ENCODE results near the gene SCAMP2. TPM values are rescaled to one million over a fixed set of nuclear protein-coding genes. Genes with fewer than 3 reads are reported as not detected.

Gene SCAMP2
- total RNA-seq, 3 donors from 2014 or later (not counting 1 experiment from before 2014, with no cell fraction given), result 78.8 to 101 (median 92.8) TPM

DNA sequence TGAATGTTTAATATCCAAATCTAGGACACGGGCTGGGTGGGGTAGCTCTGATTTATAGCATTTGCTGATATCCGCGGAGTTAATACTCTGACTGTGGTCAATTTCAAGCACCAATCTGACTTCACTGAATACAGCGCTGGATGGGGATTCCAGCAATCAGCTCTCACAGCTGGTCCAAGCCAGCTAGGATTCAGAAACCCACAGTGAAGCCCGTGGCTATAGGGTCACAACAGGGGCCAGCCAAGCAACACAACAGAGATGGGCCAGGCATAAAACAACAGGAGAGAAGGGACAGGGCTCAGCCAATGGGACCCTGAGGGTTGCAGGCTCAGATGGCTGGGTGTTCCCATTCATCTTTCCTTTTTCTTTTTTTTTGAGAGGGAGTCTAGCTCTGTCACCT lies 65.9 kb downstream of the SCAMP2 start:
- peaks cover 20% of the 10 kb centered on the region for H3K36me3 ChIP-seq (ENCODE audit: control insufficient read depth, insufficient read depth, low read length)
- no peak overlapping the region for H3K4me3 ChIP-seq (ENCODE audit: low read length)
- peaks cover 25% of the 10 kb centered on the region for H3K4me1 ChIP-seq (ENCODE audit: control insufficient read depth, insufficient read depth, low read length)
- H3K27ac ChIP-seq (ENCODE audit: low read length), result peak overlapping the region; percentile 6
- intact Hi-C loops (cut with micrococcal nuclease), result no loop called here
- WGBS (ENCODE audit: insufficient coverage), result 87% methylated on average over 5 of the region's 5 CpGs
- H3K27ac Mint-ChIP-seq, result peak overlapping the region; percentile 64 to 65
- no peaks in the 10 kb centered on the region for H3K27me3 Mint-ChIP-seq (ENCODE audit: low read depth in 2 of 2)
- H3K9me3 Mint-ChIP-seq, result no peaks in the 10 kb centered on the region
- H3K4me1 Mint-ChIP-seq, result peaks cover 5 to 39% of the 10 kb centered on the region in 2 donors
- no peak for ATAC-seq
- H3K9me3 ChIP-seq (ENCODE audit: control insufficient read depth, insufficient read depth, low read length), result no peaks in the 10 kb centered on the region
- TF ChIP-seq, protein P1, sequence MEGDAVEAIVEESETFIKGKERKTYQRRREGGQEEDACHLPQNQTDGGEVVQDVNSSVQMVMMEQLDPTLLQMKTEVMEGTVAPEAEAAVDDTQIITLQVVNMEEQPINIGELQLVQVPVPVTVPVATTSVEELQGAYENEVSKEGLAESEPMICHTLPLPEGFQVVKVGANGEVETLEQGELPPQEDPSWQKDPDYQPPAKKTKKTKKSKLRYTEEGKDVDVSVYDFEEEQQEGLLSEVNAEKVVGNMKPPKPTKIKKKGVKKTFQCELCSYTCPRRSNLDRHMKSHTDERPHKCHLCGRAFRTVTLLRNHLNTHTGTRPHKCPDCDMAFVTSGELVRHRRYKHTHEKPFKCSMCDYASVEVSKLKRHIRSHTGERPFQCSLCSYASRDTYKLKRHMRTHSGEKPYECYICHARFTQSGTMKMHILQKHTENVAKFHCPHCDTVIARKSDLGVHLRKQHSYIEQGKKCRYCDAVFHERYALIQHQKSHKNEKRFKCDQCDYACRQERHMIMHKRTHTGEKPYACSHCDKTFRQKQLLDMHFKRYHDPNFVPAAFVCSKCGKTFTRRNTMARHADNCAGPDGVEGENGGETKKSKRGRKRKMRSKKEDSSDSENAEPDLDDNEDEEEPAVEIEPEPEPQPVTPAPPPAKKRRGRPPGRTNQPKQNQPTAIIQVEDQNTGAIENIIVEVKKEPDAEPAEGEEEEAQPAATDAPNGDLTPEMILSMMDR (IDR thresholded peaks at IDR 0.05), result no peak
- H3K27me3 ChIP-seq (ENCODE audit: control insufficient read depth, insufficient read depth, low read length), result no peaks in the 10 kb centered on the region
- DNase-seq, result no peak
- H3K4me3 Mint-ChIP-seq, result no peak overlapping the region
- no peaks in the 10 kb centered on the region for H3K36me3 Mint-ChIP-seq

GRCh38 chr15:74804935-74805334 lies 68.2 kb downstream of the SCAMP2 start:
- TF ChIP-seq, protein P1 (IDR thresholded peaks at IDR 0.05), result no peak
- Histone ChIP-seq H3K27ac (ENCODE audit: low read length) (no peak overlapping the region), H3K27me3 (ENCODE audit: control insufficient read depth, insufficient read depth, low read length) (no peaks in the 10 kb centered on the region), H3K36me3 (ENCODE audit: control insufficient read depth, insufficient read depth, low read length) (peaks cover 42% of the 10 kb centered on the region), H3K9me3 (ENCODE audit: control insufficient read depth, insufficient read depth, low read length) (no peaks in the 10 kb centered on the region), H3K4me3 (ENCODE audit: low read length) (no peak overlapping the region), H3K4me1 (ENCODE audit: control insufficient read depth, insufficient read depth, low read length) (peaks cover 38% of the 10 kb centered on the region)
- H3K36me3 Mint-ChIP-seq, result no peaks in the 10 kb centered on the region
- H3K27ac Mint-ChIP-seq, result peak overlapping the region; percentile 67 to 69
- 92% methylated on average over 6 of the region's 6 CpGs for WGBS (ENCODE audit: insufficient coverage)
- H3K4me1 Mint-ChIP-seq, result peaks cover 9 to 50% of the 10 kb centered on the region in 2 donors
- no peaks in the 10 kb centered on the region for H3K27me3 Mint-ChIP-seq (ENCODE audit: low read depth in 2 of 2)
- intact Hi-C loops (cut with micrococcal nuclease), result no loop called here
- DNase-seq, result no peak
- H3K4me3 Mint-ChIP-seq, result no peak overlapping the region
- H3K9me3 Mint-ChIP-seq, result no peaks in the 10 kb centered on the region
- no peak for ATAC-seq

- no peak overlapping the region for H3K4me3 ChIP-seq (ENCODE audit: low read length)
- TF ChIP-seq, protein P1 (IDR thresholded peaks at IDR 0.05), result no peak
- H3K9me3 ChIP-seq (ENCODE audit: control insufficient read depth, insufficient read depth, low read length), result no peaks in the 10 kb centered on the region
- H3K27me3 ChIP-seq (ENCODE audit: control insufficient read depth, insufficient read depth, low read length), result no peaks in the 10 kb centered on the region
- no peak overlapping the region for H3K27ac ChIP-seq (ENCODE audit: low read length)
- H3K4me1 ChIP-seq (ENCODE audit: control insufficient read depth, insufficient read depth, low read length), result peaks cover 43% of the 10 kb centered on the region
- peaks cover 16 to 46% of the 10 kb centered on the region in 2 donors for H3K4me1 Mint-ChIP-seq
- H3K36me3 ChIP-seq (ENCODE audit: control insufficient read depth, insufficient read depth, low read length), result peaks cover 62% of the 10 kb centered on the region
- DNase-seq, result no peak
- no peak overlapping the region for H3K4me3 Mint-ChIP-seq
- 94% methylated on average over 31 of the region's 31 CpGs for WGBS (ENCODE audit: insufficient coverage)
- no peak for ATAC-seq
- H3K27me3 Mint-ChIP-seq (ENCODE audit: low read depth in 2 of 2), result no peaks in the 10 kb centered on the region
- peak overlapping the region in 1 of 2 donors; percentile 27 for H3K27ac Mint-ChIP-seq
- H3K9me3 Mint-ChIP-seq, result no peaks in the 10 kb centered on the region
- no peaks in the 10 kb centered on the region for H3K36me3 Mint-ChIP-seq
- intact Hi-C loops (cut with micrococcal nuclease), result no loop called here
Observed at GRCh38 chr15:74802862-74803447, 70.2 kb downstream of the SCAMP2 start.

- Mint-ChIP-seq H3K4me1 (peaks cover 15 to 48% of the 10 kb centered on the region in 2 donors), H3K36me3 (no peaks in the 10 kb centered on the region), H3K27me3 (ENCODE audit: low read depth in 2 of 2) (no peaks in the 10 kb centered on the region), H3K9me3 (no peaks in the 10 kb centered on the region), H3K4me3 (no peak overlapping the region), H3K27ac (no peak overlapping the region)
- Histone ChIP-seq H3K36me3 (ENCODE audit: control insufficient read depth, insufficient read depth, low read length) (peaks cover 68% of the 10 kb centered on the region), H3K4me3 (ENCODE audit: low read length) (no peak overlapping the region), H3K9me3 (ENCODE audit: control insufficient read depth, insufficient read depth, low read length) (no peaks in the 10 kb centered on the region), H3K27ac (ENCODE audit: low read length) (no peak overlapping the region), H3K27me3 (ENCODE audit: control insufficient read depth, insufficient read depth, low read length) (no peaks in the 10 kb centered on the region), H3K4me1 (ENCODE audit: control insufficient read depth, insufficient read depth, low read length) (peaks cover 44% of the 10 kb centered on the region)
- no peak for DNase-seq
- intact Hi-C loops (cut with micrococcal nuclease), result no loop called here
- TF ChIP-seq, protein P1 (IDR thresholded peaks at IDR 0.05), result no peak
- 93% methylated on average over 20 of the region's 20 CpGs for WGBS (ENCODE audit: insufficient coverage)
- ATAC-seq, result no peak
Observed at GRCh38 chr15:74802290-74802689, 70.9 kb downstream of the SCAMP2 start.

Data from natural killer cell (primary cell).